GM12873 (cell line): ENCODE results near the gene UBAC2.

Experiments used
- CTCF ChIP-seq: IDR thresholded peaks from 2 replicates; pipeline ENCODE4 v1.5.1; 2012; ENCODE audit warnings: low read depth, mild to moderate bottlenecking, moderate library complexity, low read length, control low read depth; ENCODE audit not compliant: insufficient read depth; ENCODE audit errors: missing control alignments

Gene UBAC2

DNA sequence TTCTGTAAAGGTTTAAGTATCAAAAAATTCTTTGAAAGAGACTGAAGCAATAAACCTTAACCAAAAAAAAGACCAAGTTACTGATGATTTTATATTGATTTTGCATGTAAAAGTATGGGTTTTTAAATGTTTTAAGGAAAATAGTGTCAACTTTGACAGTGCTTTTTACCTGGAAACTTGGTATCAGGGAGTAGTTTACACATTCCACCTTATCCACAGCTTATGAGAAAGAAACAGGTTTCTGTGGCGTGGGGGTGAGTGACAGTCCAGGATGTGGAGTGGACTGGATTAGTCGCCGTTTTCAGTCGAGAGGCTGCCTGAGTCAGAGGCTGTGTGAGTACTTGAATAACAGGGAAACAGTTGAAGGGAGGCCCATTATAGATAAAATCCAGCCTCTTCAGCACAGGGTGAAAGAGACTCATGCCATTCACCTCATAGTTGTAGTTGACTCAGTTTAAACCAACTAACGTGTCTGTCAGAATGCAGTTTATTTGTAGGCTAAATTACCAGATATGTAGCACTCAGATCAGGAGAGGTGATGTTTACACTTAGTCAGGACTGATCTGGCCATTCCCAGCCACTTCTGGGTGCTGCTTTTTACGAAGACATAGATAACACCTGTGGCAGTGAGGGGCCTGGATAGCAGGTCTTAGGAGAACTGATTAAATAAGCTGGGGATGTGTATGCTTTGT is 107.1 kb downstream of the UBAC2 start:
- no peak for TF ChIP-seq CTCF

DNA sequence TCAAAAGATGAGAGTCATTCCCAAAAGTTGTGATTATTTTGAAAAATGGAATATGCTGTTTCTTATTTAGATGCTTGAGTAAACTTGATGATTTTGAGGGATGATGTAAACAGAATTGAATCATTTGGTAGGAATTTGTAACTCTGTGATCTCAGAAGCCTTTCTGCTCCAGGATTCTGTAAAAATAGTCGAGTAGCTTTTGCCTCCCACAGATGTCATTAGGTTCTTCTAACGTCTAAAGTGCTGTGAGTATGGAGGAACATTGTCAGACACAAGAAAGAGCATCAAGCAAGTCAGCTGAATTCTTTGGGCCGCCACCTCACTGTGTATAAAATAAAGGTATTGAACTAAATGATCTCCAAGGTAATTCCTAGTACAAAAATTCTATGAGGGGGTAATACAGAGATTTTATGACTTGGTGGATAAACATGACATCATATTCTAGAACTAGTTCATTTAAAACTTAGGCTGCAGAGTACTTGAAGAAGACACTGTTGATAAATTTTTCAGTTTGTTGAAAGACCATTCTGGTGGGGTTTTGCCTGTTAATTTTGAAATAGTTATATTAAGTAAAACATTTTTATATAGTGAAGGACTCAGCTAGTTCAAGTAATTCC is 107.9 kb downstream of the UBAC2 start:
- TF ChIP-seq CTCF, result no peak

- no peak for TF ChIP-seq CTCF
These were observed 109.9 kb downstream of the UBAC2 start for GRCh38 chr13:99310382-99311031.

GRCh38 chr13:99311137-99311536 is 110.5 kb downstream of the UBAC2 start:
- TF ChIP-seq CTCF, result no peak

GRCh38 chr13:99311748-99312492 is 111.3 kb downstream of the UBAC2 start:
- no peak for TF ChIP-seq CTCF

GRCh38 chr13:99312493-99312883 is 111.8 kb downstream of the UBAC2 start:
- no peak for TF ChIP-seq CTCF

GRCh38 chr13:99313501-99313900 is 112.8 kb downstream of the UBAC2 start:
- no peak for TF ChIP-seq CTCF
